Measurements from ENCODE around the gene C22orf15.

GRCh38 chr22:23756891-23757290 lies 5.9 kb upstream of the C22orf15 start:
- TF ChIP-seq RAD21 (IDR thresholded peaks at IDR 0.05; ENCODE audit: low read depth) (no peak), TAF1 (IDR thresholded peaks at IDR 0.05; ENCODE audit: low read depth) (no peak), EP300 (IDR thresholded peaks at IDR 0.05; ENCODE audit: borderline replicate concordance) (no peak), TCF12 (IDR thresholded peaks at IDR 0.05; ENCODE audit: low read depth) (no peak), FOXM1 (IDR thresholded peaks at IDR 0.05; ENCODE audit: borderline replicate concordance, low read depth) (no peak), CREB1 (IDR thresholded peaks at IDR 0.05; ENCODE audit: low read depth) (no peak), USF1 (IDR thresholded peaks at IDR 0.05) (no peak), ZBTB7A (IDR thresholded peaks at IDR 0.05; ENCODE audit: low read depth) (no peak)
- TF ChIP-seq, protein P1, sequence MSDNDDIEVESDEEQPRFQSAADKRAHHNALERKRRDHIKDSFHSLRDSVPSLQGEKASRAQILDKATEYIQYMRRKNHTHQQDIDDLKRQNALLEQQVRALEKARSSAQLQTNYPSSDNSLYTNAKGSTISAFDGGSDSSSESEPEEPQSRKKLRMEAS (IDR thresholded peaks at IDR 0.05), result no peak
- TF ChIP-seq, protein P2, sequence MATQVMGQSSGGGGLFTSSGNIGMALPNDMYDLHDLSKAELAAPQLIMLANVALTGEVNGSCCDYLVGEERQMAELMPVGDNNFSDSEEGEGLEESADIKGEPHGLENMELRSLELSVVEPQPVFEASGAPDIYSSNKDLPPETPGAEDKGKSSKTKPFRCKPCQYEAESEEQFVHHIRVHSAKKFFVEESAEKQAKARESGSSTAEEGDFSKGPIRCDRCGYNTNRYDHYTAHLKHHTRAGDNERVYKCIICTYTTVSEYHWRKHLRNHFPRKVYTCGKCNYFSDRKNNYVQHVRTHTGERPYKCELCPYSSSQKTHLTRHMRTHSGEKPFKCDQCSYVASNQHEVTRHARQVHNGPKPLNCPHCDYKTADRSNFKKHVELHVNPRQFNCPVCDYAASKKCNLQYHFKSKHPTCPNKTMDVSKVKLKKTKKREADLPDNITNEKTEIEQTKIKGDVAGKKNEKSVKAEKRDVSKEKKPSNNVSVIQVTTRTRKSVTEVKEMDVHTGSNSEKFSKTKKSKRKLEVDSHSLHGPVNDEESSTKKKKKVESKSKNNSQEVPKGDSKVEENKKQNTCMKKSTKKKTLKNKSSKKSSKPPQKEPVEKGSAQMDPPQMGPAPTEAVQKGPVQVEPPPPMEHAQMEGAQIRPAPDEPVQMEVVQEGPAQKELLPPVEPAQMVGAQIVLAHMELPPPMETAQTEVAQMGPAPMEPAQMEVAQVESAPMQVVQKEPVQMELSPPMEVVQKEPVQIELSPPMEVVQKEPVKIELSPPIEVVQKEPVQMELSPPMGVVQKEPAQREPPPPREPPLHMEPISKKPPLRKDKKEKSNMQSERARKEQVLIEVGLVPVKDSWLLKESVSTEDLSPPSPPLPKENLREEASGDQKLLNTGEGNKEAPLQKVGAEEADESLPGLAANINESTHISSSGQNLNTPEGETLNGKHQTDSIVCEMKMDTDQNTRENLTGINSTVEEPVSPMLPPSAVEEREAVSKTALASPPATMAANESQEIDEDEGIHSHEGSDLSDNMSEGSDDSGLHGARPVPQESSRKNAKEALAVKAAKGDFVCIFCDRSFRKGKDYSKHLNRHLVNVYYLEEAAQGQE (IDR thresholded peaks at IDR 0.05; ENCODE audit: low read depth), result no peak
